Measurements from ENCODE around the gene SRGAP3. TPM values are rescaled to one million over a fixed set of nuclear protein-coding genes. Genes with fewer than 3 reads are reported as not detected.

SRGAP3 gene
- total RNA-seq, 2 experiments from 2014 or later, result 1.8 to 2.5 TPM

DNA sequence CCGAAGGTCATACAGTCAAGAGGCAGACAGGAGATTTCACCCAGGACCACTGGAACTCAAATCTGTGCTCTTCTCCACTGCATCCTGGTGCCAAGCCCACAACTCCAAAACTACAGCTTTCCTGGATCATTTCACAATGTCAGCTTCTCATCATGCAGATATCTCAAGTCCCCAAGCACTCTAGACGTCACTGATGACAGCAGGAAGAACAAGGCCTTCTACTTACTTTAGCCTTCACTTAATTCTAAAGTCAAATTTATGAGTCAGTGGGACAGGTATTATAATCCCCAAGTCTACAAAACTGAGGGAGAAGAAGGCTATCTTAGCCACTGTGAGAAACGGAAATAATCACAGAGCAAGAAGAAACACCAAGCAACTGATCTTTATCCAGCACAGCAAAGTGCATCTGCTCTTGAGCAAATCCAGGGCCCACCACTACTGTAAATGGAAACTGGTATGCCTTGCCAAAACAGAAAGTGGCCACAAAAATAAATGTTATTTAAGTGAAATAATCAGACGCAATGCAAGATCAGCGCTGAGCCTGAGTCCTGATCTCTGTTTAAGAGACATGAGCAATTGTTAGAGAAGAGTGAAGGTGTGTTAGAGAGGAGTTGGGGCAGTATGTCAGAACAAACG is 287.1 kb downstream of the SRGAP3 start:
- ChIA-PET CTCF (interaction anchor here (1.2 to 1.6 kb wide), 3 partner anchors 9 to 340 kb away, joined by 3 to 5 read pairs (median 5); no protein-coding TSS in a partner anchor), POLR2A (interaction anchor here (0.7 to 1.8 kb wide), 4 partner anchors 8 to 400 kb away, joined by 3 to 6 read pairs (median 4); partner anchors contain the start of gene THUMPD3)
- H3K36me3 Mint-ChIP-seq (ENCODE audit: low read depth), result peaks cover 32% of the 10 kb centered on the region
- ATAC-seq (no peak), DNase-seq (no peak)
- TF ChIP-seq, protein P1, sequence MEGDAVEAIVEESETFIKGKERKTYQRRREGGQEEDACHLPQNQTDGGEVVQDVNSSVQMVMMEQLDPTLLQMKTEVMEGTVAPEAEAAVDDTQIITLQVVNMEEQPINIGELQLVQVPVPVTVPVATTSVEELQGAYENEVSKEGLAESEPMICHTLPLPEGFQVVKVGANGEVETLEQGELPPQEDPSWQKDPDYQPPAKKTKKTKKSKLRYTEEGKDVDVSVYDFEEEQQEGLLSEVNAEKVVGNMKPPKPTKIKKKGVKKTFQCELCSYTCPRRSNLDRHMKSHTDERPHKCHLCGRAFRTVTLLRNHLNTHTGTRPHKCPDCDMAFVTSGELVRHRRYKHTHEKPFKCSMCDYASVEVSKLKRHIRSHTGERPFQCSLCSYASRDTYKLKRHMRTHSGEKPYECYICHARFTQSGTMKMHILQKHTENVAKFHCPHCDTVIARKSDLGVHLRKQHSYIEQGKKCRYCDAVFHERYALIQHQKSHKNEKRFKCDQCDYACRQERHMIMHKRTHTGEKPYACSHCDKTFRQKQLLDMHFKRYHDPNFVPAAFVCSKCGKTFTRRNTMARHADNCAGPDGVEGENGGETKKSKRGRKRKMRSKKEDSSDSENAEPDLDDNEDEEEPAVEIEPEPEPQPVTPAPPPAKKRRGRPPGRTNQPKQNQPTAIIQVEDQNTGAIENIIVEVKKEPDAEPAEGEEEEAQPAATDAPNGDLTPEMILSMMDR (IDR thresholded peaks at IDR 0.05), result no peak
- intact Hi-C loops (cut with micrococcal nuclease), result no loop called here
- peak overlapping the region; percentile 84 for H3K4me3 Mint-ChIP-seq
- peaks cover 32% of the 10 kb centered on the region for H3K4me1 Mint-ChIP-seq (ENCODE audit: low read depth)
- no peaks in the 10 kb centered on the region for H3K9me3 Mint-ChIP-seq
- peak overlapping the region; percentile 95 for H3K27ac Mint-ChIP-seq
- no peaks in the 10 kb centered on the region for H3K27me3 Mint-ChIP-seq

GRCh38 chr3:8959668-8960067 is 289.8 kb downstream of the SRGAP3 start:
- peaks cover 53% of the 10 kb centered on the region for H3K36me3 Mint-ChIP-seq (ENCODE audit: low read depth)

GRCh38 chr3:8954938-8955763 is 294.3 kb downstream of the SRGAP3 start:
- ATAC-seq, result no peak
- TF ChIP-seq, protein P1 (IDR thresholded peaks at IDR 0.05), result no peak

More at GRCh38 chr3:8959668-8960067, 289.8 kb downstream of the SRGAP3 start:
- Mint-ChIP-seq H3K27me3 (no peaks in the 10 kb centered on the region), H3K4me3 (no peak overlapping the region), H3K9me3 (no peaks in the 10 kb centered on the region), H3K4me1 (ENCODE audit: low read depth) (peaks cover 32% of the 10 kb centered on the region), H3K27ac (no peak overlapping the region)
- intact Hi-C loops (cut with micrococcal nuclease), result no loop called here
- ChIA-PET CTCF (no interaction called here), POLR2A (no interaction called here)
- DNase-seq, result no peak
- TF ChIP-seq, protein P1 (IDR thresholded peaks at IDR 0.05), result no peak
- no peak for ATAC-seq

DNA sequence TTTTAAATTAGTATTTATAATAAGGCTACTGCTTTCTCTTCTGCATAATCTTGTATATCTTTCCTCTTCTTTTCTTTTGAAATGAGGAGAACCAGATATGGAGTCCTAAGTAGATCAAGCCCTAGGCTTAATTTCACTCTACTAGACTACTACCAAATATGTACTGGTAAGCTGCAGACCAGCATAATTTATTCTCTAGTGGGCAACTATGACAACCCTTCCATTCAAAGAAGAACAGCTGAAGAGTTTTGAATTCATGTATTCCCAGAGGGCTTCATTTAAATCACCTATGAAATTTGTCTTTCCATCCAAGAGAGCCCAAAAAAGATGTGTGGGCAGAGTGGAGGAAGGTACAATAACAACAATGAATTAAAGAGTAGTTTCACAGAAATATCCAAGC is 296.1 kb downstream of the SRGAP3 start:
- DNase-seq, result no peak
- H3K9me3 Mint-ChIP-seq, result no peaks in the 10 kb centered on the region
- H3K4me1 Mint-ChIP-seq (ENCODE audit: low read depth), result peaks cover 14% of the 10 kb centered on the region
- H3K27me3 Mint-ChIP-seq, result no peaks in the 10 kb centered on the region
- ChIA-PET POLR2A (interaction anchor here (1.0 kb wide), 1 partner anchor 14 kb away, joined by 3 read pairs; no protein-coding TSS in a partner anchor), CTCF (interaction anchor here (2.3 kb wide), 1 partner anchor 349 kb away, joined by 4 read pairs; no protein-coding TSS in a partner anchor)
- intact Hi-C loops (cut with micrococcal nuclease), result no loop called here
- no peak for ATAC-seq
- H3K27ac Mint-ChIP-seq, result no peak overlapping the region
- H3K36me3 Mint-ChIP-seq (ENCODE audit: low read depth), result peaks cover 30% of the 10 kb centered on the region
- no peak overlapping the region for H3K4me3 Mint-ChIP-seq
- TF ChIP-seq, protein P1 (IDR thresholded peaks at IDR 0.05), result no peak

More at GRCh38 chr3:8954938-8955763, 294.3 kb downstream of the SRGAP3 start:
- intact Hi-C loops (cut with micrococcal nuclease), result no loop called here
- no peaks in the 10 kb centered on the region for H3K9me3 Mint-ChIP-seq
- DNase-seq, result no peak
- no peak overlapping the region for H3K4me3 Mint-ChIP-seq
- H3K27ac Mint-ChIP-seq, result no peak overlapping the region
- H3K36me3 Mint-ChIP-seq (ENCODE audit: low read depth), result peaks cover 42% of the 10 kb centered on the region
- ChIA-PET POLR2A (interaction anchor here (0.6 to 1.5 kb wide), 2 partner anchors 8 to 17 kb away, joined by 3 read pairs; partner anchors contain the start of gene RAD18), CTCF (interaction anchor here (2.3 kb wide), 1 partner anchor 347 kb away, joined by 4 read pairs; no protein-coding TSS in a partner anchor)
- no peaks in the 10 kb centered on the region for H3K27me3 Mint-ChIP-seq
- H3K4me1 Mint-ChIP-seq (ENCODE audit: low read depth), result peaks cover 20% of the 10 kb centered on the region

All from activated CD8-positive, alpha-beta T cell treated with anti-CD3 and anti-CD28 coated beads for 36 hours (primary cell).